ENCODE data around the gene CLASP1.
"Not testable (repeated sequence)": the region's sequence is repeated elsewhere in the genome, so short reads cannot be mapped to it uniquely, and the experiment has no call there.

CLASP1 gene

DNA sequence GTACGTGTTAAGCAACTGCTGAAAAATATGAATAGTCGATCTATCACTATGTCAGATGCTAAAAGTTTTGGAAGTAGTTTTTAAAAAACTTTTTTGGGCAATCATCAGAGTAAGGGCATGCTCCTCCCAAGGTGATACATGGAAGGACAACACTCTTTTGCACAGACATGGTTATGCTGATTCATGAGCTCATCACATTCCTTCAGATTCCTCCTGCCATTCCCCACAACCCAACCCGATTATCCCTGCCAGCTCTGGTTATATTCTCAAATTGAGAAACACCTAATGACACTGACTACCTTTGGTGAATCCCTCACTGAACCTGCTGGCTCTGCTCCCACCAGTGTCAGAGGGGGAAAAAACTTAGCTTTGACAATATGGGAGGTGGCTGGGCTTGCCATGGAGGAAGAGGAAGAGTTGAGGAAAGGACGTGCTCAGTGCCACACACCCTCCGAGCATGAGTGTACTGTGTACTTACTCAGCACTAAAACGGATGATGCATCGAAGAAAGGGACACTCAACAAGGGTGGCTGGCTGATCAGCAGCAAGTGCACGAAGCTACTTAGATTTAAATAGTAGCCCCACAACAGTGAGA, 202.5 kb downstream of the CLASP1 start:
- peaks cover 36% of the 10 kb centered on the region for H3K36me3 ChIP-seq (replicated peaks; ENCODE audit: low read depth, low read length)
- H3K4me3 ChIP-seq (ENCODE audit: low read length) = no peak overlapping the region
- no peaks in the 10 kb centered on the region for H3K9me3 ChIP-seq (ENCODE audit: insufficient read depth, low read length)
- H2AFZ ChIP-seq (ENCODE audit: low read depth, low read length) = no peak overlapping the region
- no peak overlapping the region for H3K27ac ChIP-seq (ENCODE audit: low read length)
- no peak overlapping the region for H3K9ac ChIP-seq (ENCODE audit: low read length)
- TF ChIP-seq, protein P1, sequence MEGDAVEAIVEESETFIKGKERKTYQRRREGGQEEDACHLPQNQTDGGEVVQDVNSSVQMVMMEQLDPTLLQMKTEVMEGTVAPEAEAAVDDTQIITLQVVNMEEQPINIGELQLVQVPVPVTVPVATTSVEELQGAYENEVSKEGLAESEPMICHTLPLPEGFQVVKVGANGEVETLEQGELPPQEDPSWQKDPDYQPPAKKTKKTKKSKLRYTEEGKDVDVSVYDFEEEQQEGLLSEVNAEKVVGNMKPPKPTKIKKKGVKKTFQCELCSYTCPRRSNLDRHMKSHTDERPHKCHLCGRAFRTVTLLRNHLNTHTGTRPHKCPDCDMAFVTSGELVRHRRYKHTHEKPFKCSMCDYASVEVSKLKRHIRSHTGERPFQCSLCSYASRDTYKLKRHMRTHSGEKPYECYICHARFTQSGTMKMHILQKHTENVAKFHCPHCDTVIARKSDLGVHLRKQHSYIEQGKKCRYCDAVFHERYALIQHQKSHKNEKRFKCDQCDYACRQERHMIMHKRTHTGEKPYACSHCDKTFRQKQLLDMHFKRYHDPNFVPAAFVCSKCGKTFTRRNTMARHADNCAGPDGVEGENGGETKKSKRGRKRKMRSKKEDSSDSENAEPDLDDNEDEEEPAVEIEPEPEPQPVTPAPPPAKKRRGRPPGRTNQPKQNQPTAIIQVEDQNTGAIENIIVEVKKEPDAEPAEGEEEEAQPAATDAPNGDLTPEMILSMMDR (IDR thresholded peaks at IDR 0.05; ENCODE audit: low read depth, low read length) = no peak
- TF ChIP-seq EZH2phosphoT487 (IDR thresholded peaks at IDR 0.05; ENCODE audit: low read depth) = no peak
- H3K79me2 ChIP-seq (ENCODE audit: low read length) = no peaks in the 10 kb centered on the region
- H4K20me1 ChIP-seq (ENCODE audit: insufficient read depth, low read length) = no peaks in the 10 kb centered on the region
- H3K4me2 ChIP-seq (ENCODE audit: low read length) = no peak overlapping the region
- no peaks in the 10 kb centered on the region for H3K27me3 ChIP-seq (ENCODE audit: low read depth, low read length)
- H3K4me1 ChIP-seq (ENCODE audit: low read length) = no peaks in the 10 kb centered on the region

DNA sequence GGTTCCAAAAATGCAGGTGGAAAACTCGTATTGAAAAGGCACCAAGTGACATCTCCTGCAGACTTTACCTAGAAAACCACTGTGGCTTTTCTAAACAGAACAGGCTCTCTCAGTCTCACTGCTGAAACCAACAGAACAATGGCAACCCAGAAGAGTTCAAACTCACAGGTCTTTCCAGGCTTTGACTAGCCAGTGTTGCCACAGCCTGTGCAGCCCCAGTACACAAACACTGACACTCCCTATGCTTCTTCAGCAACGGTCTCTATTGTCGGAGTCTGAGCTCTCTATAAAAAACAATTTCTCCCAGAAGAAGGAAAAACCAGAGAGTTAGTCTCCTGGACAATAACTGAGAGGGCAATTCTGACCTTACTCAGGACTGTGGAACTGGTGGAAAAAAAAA, 206.4 kb downstream of the CLASP1 start:
- Histone ChIP-seq H4K20me1 (ENCODE audit: insufficient read depth, low read length) (no peaks in the 10 kb centered on the region), H3K9ac (ENCODE audit: low read length) (no peak overlapping the region), H3K27ac (ENCODE audit: low read length) (no peak overlapping the region), H3K36me3 (replicated peaks; ENCODE audit: low read depth, low read length) (peaks cover 21% of the 10 kb centered on the region), H3K4me1 (ENCODE audit: low read length) (no peaks in the 10 kb centered on the region), H2AFZ (ENCODE audit: low read depth, low read length) (no peak overlapping the region), H3K27me3 (ENCODE audit: low read depth, low read length) (no peaks in the 10 kb centered on the region), H3K9me3 (ENCODE audit: insufficient read depth, low read length) (no peaks in the 10 kb centered on the region), H3K4me2 (ENCODE audit: low read length) (no peak overlapping the region), H3K4me3 (ENCODE audit: low read length) (no peak overlapping the region), H3K79me2 (ENCODE audit: low read length) (no peaks in the 10 kb centered on the region)
- TF ChIP-seq EZH2phosphoT487 (IDR thresholded peaks at IDR 0.05; ENCODE audit: low read depth) = no peak
- TF ChIP-seq, protein P1 (IDR thresholded peaks at IDR 0.05; ENCODE audit: low read depth, low read length) = no peak

DNA sequence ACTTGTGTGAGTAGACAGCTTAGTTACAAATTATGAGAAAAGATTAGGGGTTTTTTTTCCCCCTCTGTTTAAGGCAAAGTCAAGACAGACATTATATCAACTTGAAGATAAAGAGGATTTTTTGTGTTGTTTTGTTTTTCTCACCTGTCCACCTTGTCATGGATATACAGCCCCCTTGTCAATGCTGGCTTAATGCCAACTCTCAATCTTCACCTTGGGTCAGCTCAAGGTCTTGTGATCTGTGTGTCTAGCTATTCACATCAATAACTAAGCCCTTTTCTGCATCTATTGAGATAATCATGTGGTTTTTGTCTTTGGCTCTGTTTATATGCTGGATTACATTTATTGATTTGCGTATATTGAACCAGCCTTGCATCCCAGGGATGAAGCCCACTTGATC, 211.0 kb downstream of the CLASP1 start:
- H3K9ac ChIP-seq (ENCODE audit: low read length); H3K4me1 ChIP-seq (ENCODE audit: low read length); H2AFZ ChIP-seq (ENCODE audit: low read depth, low read length); H3K36me3 ChIP-seq (replicated peaks; ENCODE audit: low read depth, low read length); H3K4me2 ChIP-seq (ENCODE audit: low read length); H3K27ac ChIP-seq (ENCODE audit: low read length); H3K4me3 ChIP-seq (ENCODE audit: low read length); H3K79me2 ChIP-seq (ENCODE audit: low read length); H4K20me1 ChIP-seq (ENCODE audit: insufficient read depth, low read length); H3K9me3 ChIP-seq (ENCODE audit: insufficient read depth, low read length); H3K27me3 ChIP-seq (ENCODE audit: low read depth, low read length): not testable (repeated sequence)

DNA sequence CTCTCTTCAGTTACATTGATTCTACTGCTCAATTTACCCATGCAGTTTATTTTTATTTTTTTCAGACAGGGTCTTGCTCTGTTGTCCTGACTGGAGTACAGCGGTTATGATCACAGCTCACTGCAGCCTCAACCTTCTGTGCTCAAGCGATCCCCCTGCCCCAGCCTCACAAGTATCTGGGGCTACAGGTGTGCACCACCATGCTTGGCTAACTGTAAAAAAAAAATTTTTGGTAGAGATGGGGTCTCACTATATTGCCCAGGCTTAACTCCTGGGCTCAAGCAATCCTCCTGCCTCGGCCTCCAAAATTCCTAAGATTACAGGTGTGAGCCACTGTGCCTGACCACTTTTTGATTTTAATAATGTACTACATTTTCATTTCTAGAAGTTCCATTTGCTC, 212.3 kb downstream of the CLASP1 start:
- no peaks in the 10 kb centered on the region for H3K79me2 ChIP-seq (ENCODE audit: low read length)
- no peaks in the 10 kb centered on the region for H3K27me3 ChIP-seq (ENCODE audit: low read depth, low read length)
- no peak overlapping the region for H3K27ac ChIP-seq (ENCODE audit: low read length)
- H4K20me1 ChIP-seq (ENCODE audit: insufficient read depth, low read length) = no peaks in the 10 kb centered on the region
- H2AFZ ChIP-seq (ENCODE audit: low read depth, low read length) = no peak overlapping the region
- peaks cover 4% of the 10 kb centered on the region for H3K36me3 ChIP-seq (replicated peaks; ENCODE audit: low read depth, low read length)
- no peaks in the 10 kb centered on the region for H3K9me3 ChIP-seq (ENCODE audit: insufficient read depth, low read length)
- H3K4me3 ChIP-seq (ENCODE audit: low read length) = no peak overlapping the region
- no peaks in the 10 kb centered on the region for H3K4me1 ChIP-seq (ENCODE audit: low read length)
- no peak overlapping the region for H3K4me2 ChIP-seq (ENCODE audit: low read length)
- TF ChIP-seq, protein P1 (IDR thresholded peaks at IDR 0.05; ENCODE audit: low read depth, low read length) = no peak
- no peak for TF ChIP-seq EZH2phosphoT487 (IDR thresholded peaks at IDR 0.05; ENCODE audit: low read depth)
- H3K9ac ChIP-seq (ENCODE audit: low read length) = no peak overlapping the region
